HCEC 1CT (cell line): Measurements from ENCODE around the gene UGT1A8.
"Not testable (repeated sequence)": the region's sequence is repeated elsewhere in the genome, so short reads cannot be mapped to it uniquely, and the experiment has no call there.

ENCODE experiments used
- DNase-seq: peaks from one replicate; pipeline ENCODE4 v3.0.0-alpha.2; 2017

Gene UGT1A8

GRCh38 chr2:233617476-233617875 is at the start of gene UGT1A8:
TSS of gene UGT1A8 (plus strand) at chr2:233617633. CDS start at chr2:233617708, 75 bp downstream.
- DNase-seq = not testable (repeated sequence)

GRCh38 chr2:233571001-233571400 is 46.4 kb upstream of the UGT1A8 start:
- no peak for DNase-seq

GRCh38 chr2:233571462-233571861 is 46.0 kb upstream of the UGT1A8 start:
- no peak for DNase-seq

GRCh38 chr2:233572468-233572867 is 45.0 kb upstream of the UGT1A8 start:
- no peak for DNase-seq

GRCh38 chr2:233577341-233577740 is 40.1 kb upstream of the UGT1A8 start:
- not testable (repeated sequence) for DNase-seq

- DNase-seq = not testable (repeated sequence)
Observed at GRCh38 chr2:233583217-233583965, 34.0 kb upstream of the UGT1A8 start.

- no peak for DNase-seq
Observed at GRCh38 chr2:233584210-233584609, 33.2 kb upstream of the UGT1A8 start.

GRCh38 chr2:233588400-233588799 is 29.0 kb upstream of the UGT1A8 start:
- DNase-seq = no peak

- DNase-seq = not testable (repeated sequence)
Observed at GRCh38 chr2:233592706-233593105, 24.7 kb upstream of the UGT1A8 start.

- no peak for DNase-seq
Observed at GRCh38 chr2:233593201-233593600, 24.2 kb upstream of the UGT1A8 start.

- DNase-seq = no peak
Observed at GRCh38 chr2:233597522-233597921, 19.9 kb upstream of the UGT1A8 start.

GRCh38 chr2:233598952-233599351 is 18.5 kb upstream of the UGT1A8 start:
- DNase-seq = no peak

- DNase-seq = no peak
Observed at GRCh38 chr2:233600386-233600785, 17.0 kb upstream of the UGT1A8 start.

GRCh38 chr2:233602076-233602475 is 15.4 kb upstream of the UGT1A8 start:
- no peak for DNase-seq

GRCh38 chr2:233603520-233603919 is 13.9 kb upstream of the UGT1A8 start:
- no peak for DNase-seq

- DNase-seq = no peak
Observed at GRCh38 chr2:233604826-233605225, 12.6 kb upstream of the UGT1A8 start.

- DNase-seq = no peak
Observed at GRCh38 chr2:233605680-233606079, 11.8 kb upstream of the UGT1A8 start.

GRCh38 chr2:233611284-233611683 is 6.1 kb upstream of the UGT1A8 start:
- no peak for DNase-seq

GRCh38 chr2:233620204-233620603 is 2.8 kb downstream of the UGT1A8 start:
- DNase-seq = no peak

- not testable (repeated sequence) for DNase-seq
Observed at GRCh38 chr2:233621863-233622262, 4.4 kb downstream of the UGT1A8 start.

GRCh38 chr2:233627331-233628025 is 10.0 kb downstream of the UGT1A8 start:
- DNase-seq = no peak

- DNase-seq = not testable (repeated sequence)
Observed at GRCh38 chr2:233636306-233636705, 18.9 kb downstream of the UGT1A8 start, which contains the start of gene UGT1A10. TSS of gene UGT1A10 (plus strand) at chr2:233636448. CDS start at chr2:233636523, 75 bp downstream.

- DNase-seq = no peak
Observed at GRCh38 chr2:233638836-233639235, 21.4 kb downstream of the UGT1A8 start.

GRCh38 chr2:233639860-233640259 is 22.4 kb downstream of the UGT1A8 start:
- no peak for DNase-seq
